Neural crest cell (in vitro differentiated cells): ENCODE measurements around the gene CFTR. TPM values are rescaled to one million over a fixed set of nuclear protein-coding genes. Genes with fewer than 3 reads are reported as not detected.

Experiments
- DNase-seq: peaks from one replicate; pipeline ENCODE4 v3.0.0; 2021; ENCODE audit warnings: low read depth, mixed read lengths, low spot score
- H3K27ac Mint-ChIP-seq: one replicate; pipeline ENCODE4 v1.8.0; 2021; ENCODE audit warnings: mild to moderate bottlenecking, mixed read lengths; ENCODE audit not compliant: unreplicated experiment
- H3K27me3 Mint-ChIP-seq: 2 replicates; pipeline ENCODE4 v1.8.0; 2021; ENCODE audit warnings: low read depth, mild to moderate bottlenecking, mixed read lengths
- H3K36me3 Mint-ChIP-seq: 2 replicates; pipeline ENCODE4 v1.8.0; 2021; ENCODE audit warnings: low read depth, mild to moderate bottlenecking, mixed read lengths
- H3K4me1 Mint-ChIP-seq: 2 replicates; pipeline ENCODE4 v1.8.0; 2021; ENCODE audit warnings: mixed read lengths
- H3K4me3 Mint-ChIP-seq: one replicate; pipeline ENCODE4 v1.8.0; 2021; ENCODE audit warnings: mild to moderate bottlenecking, mixed read lengths
- H3K9me3 Mint-ChIP-seq: 2 replicates; pipeline ENCODE4 v1.8.0; 2021; ENCODE audit warnings: mixed read lengths
- total RNA-seq: library from RNA; stranded (reverse); gene quantifications from 2 replicates; pipeline ENCODE4 v1.2.1, GENCODE V29; 2021
- TF ChIP-seq, protein P1 (sequence below): fragments of 200-600 bp; sonication (generic); conservative IDR thresholded peaks from 2 replicates; pipeline ENCODE4 v1.5.0; 2021; ENCODE audit warnings: antibody characterized with exemption, mild to moderate bottlenecking

The CFTR gene
- total RNA-seq, 1 donor from 2014 or later: not detected

DNA sequence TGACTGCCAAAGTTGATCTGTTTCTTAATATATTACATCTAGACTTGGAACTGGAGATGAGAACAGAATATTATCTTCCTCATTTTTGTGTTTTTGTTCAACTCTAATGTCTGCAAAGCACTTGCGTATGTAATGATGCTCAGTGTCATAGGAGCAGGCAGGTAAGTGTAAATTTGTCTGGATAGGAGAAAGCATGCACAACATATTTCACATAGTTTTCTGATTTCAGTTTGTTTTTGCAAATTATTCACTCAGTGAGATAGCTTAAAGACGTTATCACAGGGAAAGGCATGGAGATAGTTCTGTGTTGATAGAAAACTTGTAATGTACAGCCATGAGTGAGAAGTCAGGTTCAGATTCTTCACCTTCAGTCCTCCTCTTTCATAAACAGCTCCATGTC, 84.8 kb downstream of the CFTR start:
- H3K27ac Mint-ChIP-seq: no peak overlapping the region
- no peak overlapping the region for H3K4me3 Mint-ChIP-seq
- TF ChIP-seq, protein P1, sequence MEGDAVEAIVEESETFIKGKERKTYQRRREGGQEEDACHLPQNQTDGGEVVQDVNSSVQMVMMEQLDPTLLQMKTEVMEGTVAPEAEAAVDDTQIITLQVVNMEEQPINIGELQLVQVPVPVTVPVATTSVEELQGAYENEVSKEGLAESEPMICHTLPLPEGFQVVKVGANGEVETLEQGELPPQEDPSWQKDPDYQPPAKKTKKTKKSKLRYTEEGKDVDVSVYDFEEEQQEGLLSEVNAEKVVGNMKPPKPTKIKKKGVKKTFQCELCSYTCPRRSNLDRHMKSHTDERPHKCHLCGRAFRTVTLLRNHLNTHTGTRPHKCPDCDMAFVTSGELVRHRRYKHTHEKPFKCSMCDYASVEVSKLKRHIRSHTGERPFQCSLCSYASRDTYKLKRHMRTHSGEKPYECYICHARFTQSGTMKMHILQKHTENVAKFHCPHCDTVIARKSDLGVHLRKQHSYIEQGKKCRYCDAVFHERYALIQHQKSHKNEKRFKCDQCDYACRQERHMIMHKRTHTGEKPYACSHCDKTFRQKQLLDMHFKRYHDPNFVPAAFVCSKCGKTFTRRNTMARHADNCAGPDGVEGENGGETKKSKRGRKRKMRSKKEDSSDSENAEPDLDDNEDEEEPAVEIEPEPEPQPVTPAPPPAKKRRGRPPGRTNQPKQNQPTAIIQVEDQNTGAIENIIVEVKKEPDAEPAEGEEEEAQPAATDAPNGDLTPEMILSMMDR: no peak
- H3K9me3 Mint-ChIP-seq: no peaks in the 10 kb centered on the region
- H3K27me3 Mint-ChIP-seq: no peaks in the 10 kb centered on the region
- H3K36me3 Mint-ChIP-seq: no peaks in the 10 kb centered on the region
- no peak for DNase-seq
- H3K4me1 Mint-ChIP-seq: no peaks in the 10 kb centered on the region

GRCh38 chr7:117565226-117565625, 85.4 kb downstream of the CFTR start:
- TF ChIP-seq, protein P1: no peak
- no peak overlapping the region for H3K27ac Mint-ChIP-seq
- no peak for DNase-seq
- H3K4me1 Mint-ChIP-seq: no peaks in the 10 kb centered on the region
- no peaks in the 10 kb centered on the region for H3K9me3 Mint-ChIP-seq
- no peak overlapping the region for H3K4me3 Mint-ChIP-seq
- H3K27me3 Mint-ChIP-seq: no peaks in the 10 kb centered on the region
- H3K36me3 Mint-ChIP-seq: no peaks in the 10 kb centered on the region

DNA sequence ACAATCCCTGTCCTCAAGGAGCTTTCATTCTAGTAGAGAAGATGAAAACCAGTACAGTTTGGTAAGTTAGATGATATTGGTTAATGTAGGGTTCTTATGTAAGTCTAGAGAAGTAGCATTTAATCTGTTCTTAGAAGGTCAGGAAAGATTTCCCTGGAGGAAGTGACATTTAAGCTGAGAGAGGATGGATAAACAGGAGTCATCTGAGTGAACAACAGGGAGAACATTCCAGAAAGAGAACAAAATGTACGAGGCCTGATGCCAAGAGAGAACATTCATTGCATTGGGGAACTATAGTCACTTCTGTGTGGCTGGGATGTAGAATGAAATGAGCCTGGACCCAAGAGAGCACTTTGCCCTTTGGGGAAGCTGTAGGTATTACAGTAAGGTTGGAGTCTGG, 88.0 kb downstream of the CFTR start:
- Mint-ChIP-seq H3K9me3 (no peaks in the 10 kb centered on the region), H3K27ac (no peak overlapping the region), H3K36me3 (no peaks in the 10 kb centered on the region), H3K4me3 (no peak overlapping the region), H3K27me3 (no peaks in the 10 kb centered on the region), H3K4me1 (no peaks in the 10 kb centered on the region)
- DNase-seq: no peak
- TF ChIP-seq, protein P1: no peak

GRCh38 chr7:117572856-117573620, 93.2 kb downstream of the CFTR start:
- Mint-ChIP-seq H3K27ac (no peak overlapping the region), H3K36me3 (no peaks in the 10 kb centered on the region), H3K4me3 (no peak overlapping the region), H3K4me1 (no peaks in the 10 kb centered on the region), H3K9me3 (no peaks in the 10 kb centered on the region), H3K27me3 (no peaks in the 10 kb centered on the region)
- TF ChIP-seq, protein P1: no peak
- DNase-seq: no peak

- Mint-ChIP-seq H3K27ac (no peak overlapping the region), H3K4me1 (no peaks in the 10 kb centered on the region), H3K9me3 (no peaks in the 10 kb centered on the region), H3K36me3 (no peaks in the 10 kb centered on the region), H3K27me3 (no peaks in the 10 kb centered on the region), H3K4me3 (no peak overlapping the region)
- DNase-seq: no peak
- TF ChIP-seq, protein P1: no peak
Observed at GRCh38 chr7:117581424-117581823, 101.6 kb downstream of the CFTR start.
